Progenitor cell of endocrine pancreas (in vitro differentiated cells): Measurements from ENCODE around the gene LMX1B. TPM values are rescaled to one million over a fixed set of nuclear protein-coding genes. Genes with fewer than 3 reads are reported as not detected.

Source experiments
- DNase-seq: peaks from one replicate; pipeline ENCODE4 v3.0.0; 2021; ENCODE audit warnings: low spot score; ENCODE audit not compliant: unreplicated experiment
- H3K27ac Mint-ChIP-seq: 2 replicates; pipeline ENCODE4 v1.8.0; 2021; ENCODE audit warnings: mild to moderate bottlenecking, moderate library complexity, mixed read lengths
- H3K27me3 Mint-ChIP-seq: 2 replicates; pipeline ENCODE4 v1.8.0; 2021; ENCODE audit warnings: mixed read lengths
- H3K36me3 Mint-ChIP-seq: 2 replicates; pipeline ENCODE4 v1.8.0; 2022; ENCODE audit warnings: mixed read lengths; ENCODE audit not compliant: insufficient read depth
- H3K4me1 Mint-ChIP-seq: 2 replicates; pipeline ENCODE4 v1.8.0; 2021; ENCODE audit warnings: low read depth, mixed read lengths
- H3K4me3 Mint-ChIP-seq: 2 replicates; pipeline ENCODE4 v1.8.0; 2021; ENCODE audit warnings: low read depth, mild to moderate bottlenecking, moderate library complexity, mixed read lengths
- H3K9me3 Mint-ChIP-seq: 2 replicates; pipeline ENCODE4 v1.8.0; 2021; ENCODE audit warnings: low read depth, mixed read lengths
- CTCF ChIP-seq: fragments of 200-600 bp; sonication (generic); IDR thresholded peaks from one replicate; pipeline ENCODE4 v1.5.0; 2021; ENCODE audit warnings: antibody characterized with exemption, mild to moderate bottlenecking; ENCODE audit not compliant: unreplicated experiment
- total RNA-seq: library from RNA; stranded (reverse); gene quantifications from 2 replicates; pipeline ENCODE4 v1.2.1, GENCODE V29; 2021

The LMX1B gene
- total RNA-seq, 1 donor from 2014 or later: 9.1 TPM

- no peak for DNase-seq
- peaks cover 13% of the 10 kb centered on the region for H3K4me1 Mint-ChIP-seq
- H3K4me3 Mint-ChIP-seq: no peak overlapping the region
- H3K27ac Mint-ChIP-seq: no peak overlapping the region
- no peaks in the 10 kb centered on the region for H3K9me3 Mint-ChIP-seq
- H3K27me3 Mint-ChIP-seq: peaks cover 15% of the 10 kb centered on the region
- H3K36me3 Mint-ChIP-seq: no peaks in the 10 kb centered on the region
- no peak for TF ChIP-seq CTCF
Observed at GRCh38 chr9:126667190-126668055, 53.7 kb downstream of the LMX1B start.

- peaks cover 15% of the 10 kb centered on the region for H3K27me3 Mint-ChIP-seq
- no peak overlapping the region for H3K4me3 Mint-ChIP-seq
- H3K36me3 Mint-ChIP-seq: no peaks in the 10 kb centered on the region
- H3K4me1 Mint-ChIP-seq: peaks cover 13% of the 10 kb centered on the region
- TF ChIP-seq CTCF: no peak
- no peak overlapping the region for H3K27ac Mint-ChIP-seq
- H3K9me3 Mint-ChIP-seq: no peaks in the 10 kb centered on the region
- DNase-seq: no peak
Observed at GRCh38 chr9:126668058-126668457, 54.3 kb downstream of the LMX1B start.

GRCh38 chr9:126669108-126669507, 55.4 kb downstream of the LMX1B start:
- H3K36me3 Mint-ChIP-seq: no peaks in the 10 kb centered on the region
- H3K27me3 Mint-ChIP-seq: peaks cover 21% of the 10 kb centered on the region
- no peaks in the 10 kb centered on the region for H3K9me3 Mint-ChIP-seq
- peaks cover 17% of the 10 kb centered on the region for H3K4me1 Mint-ChIP-seq
- no peak for TF ChIP-seq CTCF
- H3K27ac Mint-ChIP-seq: no peak overlapping the region
- DNase-seq: no peak
- no peak overlapping the region for H3K4me3 Mint-ChIP-seq

GRCh38 chr9:126670270-126670669, 56.5 kb downstream of the LMX1B start:
- peaks cover 20% of the 10 kb centered on the region for H3K4me1 Mint-ChIP-seq
- no peaks in the 10 kb centered on the region for H3K36me3 Mint-ChIP-seq
- TF ChIP-seq CTCF: no peak
- H3K9me3 Mint-ChIP-seq: no peaks in the 10 kb centered on the region
- peaks cover 27% of the 10 kb centered on the region for H3K27me3 Mint-ChIP-seq
- H3K4me3 Mint-ChIP-seq: no peak overlapping the region
- no peak for DNase-seq
- H3K27ac Mint-ChIP-seq: no peak overlapping the region

- H3K27me3 Mint-ChIP-seq: peaks cover 25% of the 10 kb centered on the region
- no peak overlapping the region for H3K4me3 Mint-ChIP-seq
- H3K27ac Mint-ChIP-seq: no peak overlapping the region
- H3K4me1 Mint-ChIP-seq: peaks cover 22% of the 10 kb centered on the region
- TF ChIP-seq CTCF: no peak
- H3K36me3 Mint-ChIP-seq: no peaks in the 10 kb centered on the region
- no peak for DNase-seq
- no peaks in the 10 kb centered on the region for H3K9me3 Mint-ChIP-seq
Observed at GRCh38 chr9:126671381-126671831, 57.7 kb downstream of the LMX1B start.
